Mucosa of descending colon (tissue), 3 donors: Measurements from ENCODE around the gene VEGFB. TPM values are rescaled to one million over a fixed set of nuclear protein-coding genes. Genes with fewer than 3 reads are reported as not detected.

Experiments used
- ATAC-seq: fragments of 200-7000 bp; cut with Tn5 transposase; one replicate; pipeline ENCODE4 v1.9.1; 2020; ENCODE audit warnings: mild to moderate bottlenecking, moderate library complexity
- DNase-seq, 3 donors: peaks; one replicate each; pipeline ENCODE4 v3.0.0-alpha.2; 2020
- H3K36me3 ChIP-seq: fragments of 200-600 bp; one replicate; pipeline ENCODE4 v1.8.0; 2021; ENCODE audit warnings: low read depth, mild to moderate bottlenecking
- H3K4me1 ChIP-seq: fragments of 200-600 bp; one replicate; pipeline ENCODE4 v1.8.0; 2021; ENCODE audit warnings: low read depth, mild to moderate bottlenecking
- H3K4me3 ChIP-seq: fragments of 200-600 bp; one replicate; pipeline ENCODE4 v1.8.0; 2021; ENCODE audit warnings: mild to moderate bottlenecking
- H3K9me3 ChIP-seq: fragments of 200-600 bp; one replicate; pipeline ENCODE4 v1.8.0; 2021; ENCODE audit warnings: mild to moderate bottlenecking
- CTCF ChIP-seq: fragments of 200-600 bp; IDR thresholded peaks from one replicate; pipeline ENCODE4 v1.8.0; 2022; ENCODE audit warnings: antibody characterized with exemption, mild to moderate bottlenecking
- intact Hi-C, 2 donors: fragments of 100-400 bp; cut with DNase I in 1 of 2; cut with micrococcal nuclease in 1 of 2; formaldehyde crosslinking; loops; one replicate each; pipeline versions ENCODE4 v1.11.0 to v1.11.1; 2022; cut with DNase I, micrococcal nuclease
- total RNA-seq, 3 donors: library from RNA; stranded (reverse); fragmentation: NEBNext Ultra II Directional in 2 of 3; extraction: Animal tissue kit (Norgen Biotek cat#: 25700) in 2 of 3; gene quantifications; one replicate each; pipeline versions ENCODE4 v1.2.1 to v1.2.4, GENCODE V29; 2021 to 2023
- donor health status: DM: no; HTN: no; CAD: no; lungs with moderate emphysema.
- donor health status: DM: no; HTN: no; CAD: no.
- donor health status: DM: no; HTN: yes; CAD: no.

Gene VEGFB
- total RNA-seq, 3 donors from 2014 or later: 45.3 to 156 (median 45.6) TPM

DNA sequence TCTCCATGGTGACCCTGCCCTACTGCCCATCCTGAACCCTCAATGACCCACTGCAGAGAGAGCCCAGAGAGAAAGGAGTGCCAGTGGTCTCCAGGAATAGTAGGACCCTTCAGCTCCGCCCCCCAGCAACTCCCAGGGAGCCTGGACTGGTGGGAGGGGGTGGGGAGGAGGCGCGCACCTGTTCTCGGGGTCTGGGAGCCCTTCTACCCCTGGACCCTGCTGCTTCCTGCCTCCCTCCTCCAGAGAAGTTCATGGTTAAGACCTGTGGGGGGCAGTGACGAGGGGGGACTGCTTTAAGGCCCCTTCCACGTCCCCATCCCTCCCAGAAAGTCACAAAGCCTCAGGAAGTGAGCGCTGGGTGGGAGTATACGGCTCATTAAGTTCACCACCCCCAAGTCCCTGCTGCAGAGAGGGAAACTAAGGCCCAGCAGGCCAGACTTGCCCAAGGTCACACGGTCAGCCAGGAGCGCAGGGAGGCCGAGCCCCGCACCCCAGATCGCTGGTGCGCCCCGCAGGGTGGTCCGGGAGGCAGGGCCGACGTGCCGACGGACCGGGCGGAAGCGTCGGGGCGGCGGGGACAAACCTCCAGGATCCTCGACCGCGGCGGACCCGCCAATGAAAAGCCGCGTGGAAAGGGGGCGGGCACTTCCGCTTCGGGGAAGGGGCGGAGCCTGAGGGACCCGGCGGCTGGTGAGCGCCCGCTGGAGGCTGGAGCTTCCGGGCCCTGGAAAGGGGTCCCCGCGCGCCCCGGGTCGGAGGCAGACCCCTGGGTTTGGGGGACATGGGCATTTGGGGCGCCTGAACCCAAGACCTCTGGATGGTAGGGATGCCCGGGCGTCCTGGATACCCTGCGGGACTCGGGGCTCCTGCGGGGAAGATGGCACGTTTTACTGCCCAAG is 8.5 kb upstream of the VEGFB start, which contains the start of the genes NUDT22 and TRPT1:
NUDT22 (plus strand) TSS at position 667 of the 899 bp plus-strand sequence. CDS start 379 bp downstream, outside the sequence.
TRPT1 (minus strand) TSS at position 579 of the 899 bp plus-strand sequence; CDS start at position 253, 326 bp downstream.
- Histone ChIP-seq H3K4me3 (peak within 1 kb of the TSS; percentile 60), H3K4me1 (peaks cover 36% of the 10 kb centered on the region), H3K9me3 (no peaks in the 10 kb centered on the region), H3K36me3 (no peaks in the 10 kb centered on the region)
- TF ChIP-seq CTCF: no peak
- DNase-seq (peak; percentile 95 to 96 (median 95)), ATAC-seq (peak; percentile 86)
- intact Hi-C loops: no loop called here

DNA sequence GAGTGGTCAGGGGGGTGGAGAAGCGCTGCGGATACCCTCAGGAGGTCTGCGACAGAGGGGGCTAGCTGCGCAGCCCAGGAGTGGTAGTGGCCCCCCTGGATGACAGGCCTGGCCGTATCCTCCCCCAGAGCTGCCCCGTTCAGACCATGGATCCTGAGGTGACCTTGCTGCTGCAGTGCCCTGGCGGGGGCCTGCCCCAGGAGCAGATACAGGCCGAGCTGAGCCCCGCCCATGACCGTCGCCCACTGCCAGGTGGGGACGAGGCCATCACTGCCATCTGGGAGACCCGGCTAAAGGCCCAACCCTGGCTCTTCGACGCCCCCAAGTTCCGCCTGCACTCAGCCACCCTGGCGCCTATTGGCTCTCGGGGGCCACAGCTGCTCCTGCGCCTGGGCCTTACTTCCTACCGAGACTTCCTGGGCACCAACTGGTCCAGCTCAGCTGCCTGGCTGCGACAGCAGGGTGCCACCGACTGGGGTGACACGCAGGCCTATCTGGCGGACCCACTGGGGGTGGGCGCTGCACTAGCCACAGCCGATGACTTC is 7.8 kb upstream of the VEGFB start:
- intact Hi-C loops: no loop called here
- no peaks in the 10 kb centered on the region for H3K9me3 ChIP-seq
- H3K4me3 ChIP-seq: peak overlapping the region; percentile 60
- H3K36me3 ChIP-seq: no peaks in the 10 kb centered on the region
- TF ChIP-seq CTCF: no peak
- H3K4me1 ChIP-seq: peaks cover 43% of the 10 kb centered on the region
- peak; percentile 62 for ATAC-seq
- DNase-seq: peak; percentile 75 to 91 (median 87)

GRCh38 chr11:64227405-64227956 is 6.9 kb upstream of the VEGFB start:
- intact Hi-C loops: no loop called here
- Histone ChIP-seq H3K4me1 (peaks cover 44% of the 10 kb centered on the region), H3K4me3 (no peak overlapping the region), H3K36me3 (no peaks in the 10 kb centered on the region), H3K9me3 (no peaks in the 10 kb centered on the region)
- no peak for TF ChIP-seq CTCF
- DNase-seq: peak in 2 of 3 donors; percentile 16 to 41
- no peak for ATAC-seq

DNA sequence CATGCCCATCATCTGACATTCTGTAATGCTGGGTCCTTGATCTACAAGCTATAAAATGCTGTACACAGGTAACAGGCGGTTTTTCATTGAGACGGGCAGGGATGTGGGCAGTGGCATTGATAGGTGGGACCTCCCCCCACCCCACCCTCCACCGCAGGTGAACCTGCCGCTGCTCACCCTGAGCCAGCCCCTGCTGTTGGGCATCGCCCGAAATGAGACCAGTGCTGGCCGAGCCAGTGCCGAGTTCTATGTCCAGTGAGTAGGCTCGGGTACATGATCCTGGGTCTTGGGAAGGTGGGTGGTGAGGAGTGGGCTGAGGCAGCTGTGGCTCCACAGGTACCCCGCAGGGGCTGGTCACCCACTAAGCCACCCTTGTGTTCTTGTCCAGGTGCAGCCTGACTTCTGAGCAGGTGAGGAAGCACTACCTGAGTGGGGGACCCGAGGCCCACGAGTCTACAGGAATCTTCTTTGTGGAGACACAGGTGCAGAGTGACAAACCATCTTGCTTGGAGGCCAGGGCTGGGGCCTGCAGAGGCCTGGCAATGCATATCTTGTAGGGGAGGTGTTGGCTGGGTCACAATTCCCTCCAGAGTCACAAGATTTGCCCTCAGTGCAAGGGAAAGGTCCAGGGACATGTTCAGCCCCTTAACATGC is 5.2 kb upstream of the VEGFB start:
- peaks cover 44% of the 10 kb centered on the region for H3K4me1 ChIP-seq
- H3K4me3 ChIP-seq: no peak overlapping the region
- ATAC-seq (no peak), DNase-seq (peak in 2 of 3 donors; percentile 23 to 42)
- no peaks in the 10 kb centered on the region for H3K9me3 ChIP-seq
- no peaks in the 10 kb centered on the region for H3K36me3 ChIP-seq
- intact Hi-C loops: no loop called here
- TF ChIP-seq CTCF: no peak

DNA sequence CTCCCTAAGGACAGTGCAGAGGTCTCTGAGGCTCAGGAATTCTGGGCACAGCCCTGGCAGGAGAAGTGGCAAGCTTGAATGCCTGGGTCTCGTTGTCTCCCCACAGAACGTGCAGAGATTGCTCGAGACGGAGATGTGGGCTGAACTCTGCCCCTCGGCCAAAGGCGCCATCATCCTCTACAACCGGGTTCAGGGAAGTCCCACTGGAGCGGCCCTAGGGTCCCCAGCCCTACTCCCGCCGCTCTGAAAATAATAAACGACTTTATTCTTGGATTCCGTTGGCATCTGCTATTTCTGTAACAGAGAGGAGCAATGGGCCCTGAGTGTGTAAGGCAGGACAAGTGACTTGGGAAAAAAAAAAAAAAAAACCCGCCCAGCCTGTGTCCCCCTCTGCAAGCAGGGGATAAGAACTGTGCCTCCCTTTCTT is 4.6 kb upstream of the VEGFB start:
- Histone ChIP-seq H3K4me1 (peaks cover 44% of the 10 kb centered on the region), H3K36me3 (no peaks in the 10 kb centered on the region), H3K9me3 (no peaks in the 10 kb centered on the region), H3K4me3 (no peak overlapping the region)
- peak in 2 of 3 donors; percentile 22 to 44 for DNase-seq
- intact Hi-C loops: no loop called here
- ATAC-seq: no peak
- TF ChIP-seq CTCF: no peak
